HT1080 (cell line): ENCODE measurements around the gene SUSD4. TPM values are rescaled to one million over a fixed set of nuclear protein-coding genes. Genes with fewer than 3 reads are reported as not detected.

Source experiments
- DNase-seq: peaks from one replicate; pipeline ENCODE4 v3.0.0-alpha.2; 2015; ENCODE audit warnings: low read depth
- total RNA-seq: library from RNA; depleted of rRNA; stranded (reverse); fragments of >200 nt; shearing (Covaris generic); gene quantifications from 2 replicates; pipeline ENCODE4 v1.2.3, GENCODE V29; 2014

SUSD4 gene
- total RNA-seq, 1 experiment from 2014 or later = 0.58 TPM

DNA sequence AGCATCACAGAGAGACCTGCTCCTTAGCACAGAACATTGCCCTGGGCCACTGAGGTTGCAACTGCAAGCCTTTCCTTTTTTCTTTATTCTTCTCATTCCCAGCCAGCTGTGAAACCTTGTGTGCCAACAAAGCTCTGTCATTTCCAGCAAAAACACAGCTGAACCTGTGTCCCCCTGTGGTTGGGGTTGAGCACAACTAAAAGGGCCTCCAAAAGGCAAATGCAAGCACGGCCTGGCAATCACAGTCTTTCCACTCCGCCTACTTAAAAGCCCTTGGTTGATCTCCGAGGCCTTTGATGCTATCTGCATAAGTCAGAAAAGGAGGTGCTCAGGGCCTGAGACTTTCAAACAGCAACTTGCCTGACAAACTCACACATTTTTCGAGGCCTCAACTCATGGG lies 32.7 kb downstream of the SUSD4 start:
- no peak for DNase-seq

DNA sequence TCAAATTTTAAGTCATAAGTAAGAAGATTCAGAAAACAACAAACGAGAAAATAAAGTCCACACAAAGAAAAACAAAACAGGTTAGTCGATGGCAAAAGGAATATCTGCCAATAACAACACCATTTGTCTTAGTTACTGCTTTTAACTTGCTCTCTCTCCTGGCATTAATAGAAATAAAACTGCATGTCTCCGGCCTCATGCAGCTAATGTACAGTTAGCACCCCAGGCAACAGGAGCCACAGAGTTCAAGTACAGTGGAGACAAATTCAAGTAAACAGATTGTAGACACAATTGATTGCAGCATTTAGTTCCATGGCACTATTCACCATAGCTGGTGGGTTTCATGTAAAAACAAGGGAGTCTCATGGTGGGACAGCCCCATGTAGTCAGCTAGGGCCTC lies 33.5 kb downstream of the SUSD4 start:
- no peak for DNase-seq

DNA sequence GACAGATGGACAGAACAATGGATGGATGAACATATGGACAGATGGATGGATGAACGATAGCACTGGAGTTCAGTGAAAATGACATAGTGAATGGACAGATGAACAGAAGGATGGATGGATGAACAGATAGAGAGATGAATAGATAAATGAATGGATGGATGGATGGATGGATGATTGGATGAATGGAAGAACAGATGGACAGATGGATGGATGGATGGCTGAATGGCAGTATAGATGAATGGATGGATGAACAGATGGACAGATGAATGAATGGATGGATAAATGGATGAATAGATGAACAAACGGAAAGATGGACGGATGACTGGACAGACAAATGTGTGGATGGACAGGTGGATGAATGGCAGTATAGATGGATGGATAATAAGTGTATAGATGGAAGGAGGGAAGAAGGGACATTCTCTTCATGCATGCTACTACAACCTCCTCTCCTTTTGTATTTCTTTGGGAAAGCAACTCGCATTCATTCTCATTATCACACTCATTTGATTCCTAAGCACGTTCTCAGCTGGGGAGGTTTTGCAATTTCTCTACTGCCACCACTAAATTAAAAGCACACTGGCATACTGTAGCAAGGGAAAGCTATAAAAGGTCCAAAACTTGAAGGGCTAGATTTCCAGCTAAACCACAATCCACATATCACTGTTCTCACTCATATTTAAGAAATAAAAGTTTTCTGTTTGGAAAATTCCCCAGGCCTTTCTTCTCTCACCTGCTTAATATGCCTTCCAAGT lies 34.1 kb downstream of the SUSD4 start:
- DNase-seq = no peak

DNA sequence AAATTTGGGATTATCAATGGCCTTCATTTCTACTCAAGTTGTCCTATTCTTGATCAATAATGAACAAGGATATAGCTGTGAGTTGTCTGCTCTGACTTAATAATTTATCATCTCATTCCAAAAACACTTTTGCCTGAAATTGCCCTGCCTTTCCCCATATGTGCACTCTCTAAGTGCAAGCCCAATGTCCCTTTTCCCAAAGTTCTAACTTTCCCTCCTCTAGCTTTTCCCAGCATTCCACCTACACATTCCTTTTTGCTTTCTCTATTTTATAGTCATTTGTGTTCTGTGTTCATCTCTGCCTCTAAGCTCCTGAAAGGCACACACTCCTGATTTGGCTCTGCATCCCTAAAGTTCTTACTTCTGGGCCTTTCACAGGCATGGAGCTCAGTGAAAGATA lies 34.7 kb downstream of the SUSD4 start:
- DNase-seq = no peak

DNA sequence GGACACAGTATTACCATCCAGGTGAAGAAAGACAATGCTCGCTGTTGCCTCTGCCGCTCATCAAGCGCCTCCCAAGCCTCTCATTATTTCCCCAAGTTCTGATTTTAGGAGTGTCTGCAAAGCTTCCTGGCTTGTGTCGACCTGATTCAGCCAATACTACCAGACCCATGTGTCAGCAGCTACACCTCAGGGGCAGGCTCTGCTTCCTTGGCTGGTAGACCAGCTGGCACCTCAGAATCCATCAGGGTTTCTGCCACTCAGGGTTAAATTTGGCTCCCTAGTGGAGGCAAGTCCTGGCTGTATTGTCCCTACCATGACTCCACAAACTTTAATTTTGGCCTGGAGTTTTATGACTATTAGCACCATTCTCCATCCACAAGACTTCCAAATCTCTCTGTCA lies 35.4 kb downstream of the SUSD4 start:
- no peak for DNase-seq

DNA sequence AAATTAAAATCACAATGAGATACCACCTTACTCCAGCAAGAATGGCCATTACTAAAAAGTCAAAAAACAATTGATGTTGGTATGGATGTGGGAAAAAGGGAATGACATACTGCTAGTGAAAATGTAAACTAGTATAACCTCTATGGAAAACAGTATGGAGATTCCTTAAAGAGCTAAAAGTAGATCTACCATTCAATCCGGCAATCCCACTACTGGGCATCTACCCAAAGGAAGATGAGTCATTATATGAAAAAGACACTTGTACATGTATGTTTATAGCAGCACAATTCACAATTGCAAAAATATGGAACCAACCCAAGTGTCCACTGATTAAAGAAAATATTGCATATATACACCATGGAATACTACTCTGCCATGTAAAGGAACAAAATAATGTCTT lies 37.2 kb downstream of the SUSD4 start:
- DNase-seq = peak; percentile 15

DNA sequence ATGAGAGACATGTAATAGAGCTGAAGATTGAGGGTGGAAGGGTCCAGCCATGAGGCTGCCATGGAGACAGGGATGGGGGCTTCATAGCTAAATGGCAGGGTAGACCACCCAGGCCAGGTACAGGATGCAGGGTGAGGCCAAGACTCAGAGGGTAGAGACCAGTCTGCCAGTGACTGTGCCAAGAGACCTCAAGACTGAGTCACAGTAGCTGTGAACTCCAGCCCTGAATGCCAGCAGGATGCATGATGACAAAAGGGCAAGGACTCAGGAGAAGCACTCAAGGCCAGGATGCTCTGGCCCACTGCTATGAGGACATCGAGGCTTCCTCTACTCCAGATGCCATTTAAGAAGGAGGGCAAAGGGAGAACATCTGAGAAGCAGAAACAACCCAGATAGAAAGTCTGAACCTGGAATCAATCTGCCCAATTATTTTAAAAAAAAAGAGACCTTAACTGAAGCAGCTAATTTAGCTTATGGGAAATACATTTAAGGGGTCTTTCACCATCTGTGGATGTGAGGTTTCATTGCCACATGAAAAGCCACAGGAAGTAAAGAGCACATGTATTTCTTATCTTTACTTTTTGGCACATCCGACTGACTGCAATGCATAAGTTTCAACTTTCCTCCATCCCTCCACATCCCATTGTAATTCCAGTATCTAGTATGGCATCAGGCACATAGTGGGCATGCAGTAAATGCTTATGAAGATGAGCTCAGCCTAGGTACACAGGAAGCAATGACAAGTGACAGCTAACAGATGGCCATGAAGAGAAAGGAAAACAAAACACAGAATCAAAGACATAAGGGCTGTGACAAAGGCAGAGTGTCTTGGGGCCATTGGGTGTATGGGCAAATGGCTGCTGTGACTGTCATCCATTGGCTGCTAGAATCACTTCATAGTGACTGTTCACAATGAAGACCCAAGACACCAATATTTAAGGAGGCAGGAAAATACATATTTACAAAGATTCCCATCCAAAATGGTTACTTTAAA lies 40.2 kb downstream of the SUSD4 start:
- DNase-seq = no peak

DNA sequence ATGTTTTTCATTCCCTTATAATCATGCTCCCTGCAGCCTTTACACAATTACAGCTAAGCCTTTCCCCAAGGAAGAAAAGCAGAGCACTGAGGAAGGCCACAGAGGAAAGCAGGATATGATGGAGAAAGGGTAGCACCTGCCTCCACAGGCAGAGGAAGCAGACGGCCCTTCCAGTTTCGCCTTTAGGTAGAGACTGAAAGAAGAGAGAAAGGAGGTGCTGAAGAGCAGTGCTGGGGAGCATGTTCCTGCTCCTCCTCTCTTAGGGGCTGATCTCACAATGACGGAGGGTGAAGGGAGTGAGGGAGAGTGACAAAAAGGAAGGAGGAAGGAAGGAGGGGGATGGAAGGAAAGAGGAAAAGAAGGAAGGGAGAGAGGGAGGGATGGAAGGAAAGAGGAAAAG lies 41.1 kb downstream of the SUSD4 start:
- no peak for DNase-seq

DNA sequence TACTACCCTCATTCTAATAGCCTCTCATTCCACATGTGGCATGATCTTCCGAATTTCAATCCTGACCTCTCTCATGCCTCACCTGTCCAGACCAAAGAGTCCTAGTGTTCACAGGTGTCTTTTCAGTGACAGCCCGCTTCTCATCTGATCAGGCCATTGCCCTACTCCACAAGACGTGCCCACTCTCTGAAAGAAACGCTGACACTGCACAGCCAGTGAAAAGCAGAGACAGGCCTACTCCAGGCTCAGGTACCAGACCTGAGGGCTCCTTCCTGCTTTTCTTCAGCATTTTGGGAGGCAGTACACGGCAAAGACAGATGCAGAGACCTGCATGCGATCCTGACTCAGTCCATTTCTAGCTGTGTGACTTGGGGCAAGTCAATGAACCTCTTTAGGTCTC lies 43.0 kb downstream of the SUSD4 start:
- DNase-seq = no peak

DNA sequence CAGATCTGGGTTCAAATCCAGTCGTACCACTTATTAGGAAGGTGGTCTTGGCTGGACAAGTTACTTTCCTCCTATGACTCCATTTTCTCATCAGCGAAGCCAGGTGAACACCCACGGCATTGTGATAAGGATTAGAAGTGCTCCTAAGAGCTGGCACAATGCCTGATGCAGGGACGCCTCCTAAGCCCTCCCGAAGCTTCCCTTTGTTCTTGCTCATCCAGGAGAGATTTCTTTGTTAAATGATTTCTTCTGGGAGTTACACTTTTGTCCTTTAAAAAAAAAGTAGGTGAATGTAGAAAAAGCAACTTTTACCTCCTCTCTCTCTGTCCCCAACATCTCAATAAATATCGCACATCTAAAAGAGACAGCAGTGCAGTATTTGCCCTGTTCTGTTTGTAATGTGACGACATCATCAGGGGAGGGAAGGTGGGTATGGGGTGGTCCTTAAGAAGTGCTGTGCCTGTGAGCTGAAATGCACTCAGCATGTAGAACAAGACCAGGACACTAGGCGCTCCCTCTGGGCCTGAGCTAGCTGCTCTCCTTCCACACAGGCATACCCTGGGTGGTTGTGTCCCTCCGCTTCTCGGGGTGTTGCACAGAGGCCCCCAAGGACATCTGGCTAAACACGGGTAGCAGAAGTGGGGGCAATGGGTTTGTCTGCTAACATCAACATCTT lies 43.9 kb downstream of the SUSD4 start:
- no peak for DNase-seq

DNA sequence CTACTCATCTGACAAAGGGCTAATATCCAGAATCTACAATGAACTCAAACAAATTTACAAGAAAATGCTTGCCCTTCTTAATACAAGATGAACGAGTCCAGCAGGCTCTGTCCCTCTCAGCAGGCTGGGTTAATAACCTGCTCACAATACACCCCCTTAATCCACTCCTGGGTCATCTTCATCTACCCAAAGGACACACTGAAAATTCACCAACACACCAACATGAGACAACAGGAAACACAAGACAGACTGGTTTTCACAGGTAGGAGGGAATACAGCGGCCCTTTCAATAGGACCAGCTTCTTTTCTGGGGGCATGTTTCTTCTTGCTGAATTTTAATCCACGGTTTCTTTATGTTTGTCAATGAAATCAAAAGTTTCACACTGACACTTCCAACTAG lies 44.6 kb downstream of the SUSD4 start:
- no peak for DNase-seq

DNA sequence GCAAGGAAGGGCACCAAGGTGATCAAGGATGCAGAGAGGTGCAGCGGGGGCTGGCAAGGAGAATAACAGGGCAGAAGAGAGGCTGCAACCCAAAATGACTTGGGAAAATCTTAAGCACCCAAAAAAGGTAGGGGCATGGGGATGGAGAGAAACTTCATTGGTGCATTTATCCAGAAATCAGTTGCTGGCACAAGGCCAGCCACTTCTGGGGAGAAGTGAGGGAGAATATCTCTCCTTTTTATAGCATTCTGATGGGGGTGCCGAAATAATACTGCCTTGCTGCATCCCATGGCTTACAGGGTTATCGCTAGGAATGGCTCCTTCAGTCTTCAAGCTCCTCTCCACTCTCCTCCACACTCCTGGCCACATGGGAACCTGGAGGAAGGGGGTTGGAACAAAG lies 47.9 kb downstream of the SUSD4 start:
- no peak for DNase-seq

DNA sequence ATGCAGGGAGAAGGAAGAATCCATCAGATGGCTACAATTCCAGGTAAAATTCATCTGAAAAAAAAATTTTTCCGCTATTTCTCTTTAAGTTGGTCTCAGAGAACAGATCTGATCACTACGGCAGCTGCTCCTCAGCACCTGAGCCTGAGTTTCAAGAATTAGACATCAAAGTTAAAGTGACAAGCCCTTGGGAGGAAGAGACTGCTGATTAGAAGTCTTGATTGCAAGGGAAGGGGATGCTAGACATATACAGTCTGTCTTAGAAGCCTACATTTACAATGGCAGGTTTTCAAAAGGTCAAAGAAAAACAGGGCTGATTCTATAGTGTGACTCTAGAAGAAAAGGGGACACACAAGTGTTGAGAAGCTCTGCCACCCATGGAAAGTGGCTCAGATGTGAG lies 48.3 kb downstream of the SUSD4 start:
- no peak for DNase-seq

DNA sequence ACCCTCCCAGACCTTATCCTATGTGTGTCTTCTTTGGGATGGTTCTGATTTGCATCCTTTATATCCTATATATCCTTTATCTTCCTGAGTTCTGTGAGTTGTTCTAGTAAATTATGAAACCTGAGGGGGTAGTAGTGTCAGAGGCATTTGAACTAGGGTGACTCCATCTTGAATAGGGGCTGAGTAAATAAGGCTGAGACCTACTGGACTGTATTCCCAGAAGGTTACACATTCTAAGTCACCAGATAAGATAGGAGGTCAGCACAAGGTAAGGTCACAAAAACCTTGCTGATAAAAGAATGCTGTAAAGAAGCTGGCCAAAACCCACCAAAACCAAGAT lies 50.6 kb downstream of the SUSD4 start:
- no peak for DNase-seq

DNA sequence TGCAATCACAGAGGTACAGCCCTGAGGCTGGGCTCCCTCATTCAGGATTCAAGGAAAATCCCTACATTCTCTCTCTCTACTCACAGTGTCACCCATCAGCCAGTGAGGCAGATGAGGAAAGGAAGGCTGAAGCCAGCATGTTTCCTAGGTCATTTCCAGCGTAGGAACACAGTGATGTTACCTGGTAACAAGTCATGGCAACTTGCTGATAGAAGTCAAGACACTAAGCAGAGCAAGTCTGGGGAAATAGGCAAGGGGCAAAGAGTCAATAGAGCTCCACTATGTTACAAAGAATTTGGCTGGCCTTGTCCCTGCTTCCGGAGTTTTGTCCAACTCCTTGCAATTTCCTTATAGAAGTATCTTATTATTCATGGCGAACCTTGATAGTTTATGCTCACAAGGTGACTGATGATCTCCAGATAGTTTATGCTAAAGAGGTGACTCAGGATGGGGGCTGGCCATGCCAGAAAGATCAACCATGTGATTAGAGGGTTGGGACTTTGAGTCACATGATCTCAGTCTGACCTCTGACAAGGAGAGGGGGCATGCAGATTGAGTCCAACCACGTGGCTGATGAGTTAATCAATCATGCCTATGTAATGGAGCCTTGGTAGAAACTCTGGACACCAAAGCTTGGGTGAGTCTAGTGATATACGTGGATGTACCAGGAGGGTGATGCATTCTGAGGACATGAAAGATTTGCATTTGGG lies 51.1 kb downstream of the SUSD4 start:
- peak; percentile 5 for DNase-seq

DNA sequence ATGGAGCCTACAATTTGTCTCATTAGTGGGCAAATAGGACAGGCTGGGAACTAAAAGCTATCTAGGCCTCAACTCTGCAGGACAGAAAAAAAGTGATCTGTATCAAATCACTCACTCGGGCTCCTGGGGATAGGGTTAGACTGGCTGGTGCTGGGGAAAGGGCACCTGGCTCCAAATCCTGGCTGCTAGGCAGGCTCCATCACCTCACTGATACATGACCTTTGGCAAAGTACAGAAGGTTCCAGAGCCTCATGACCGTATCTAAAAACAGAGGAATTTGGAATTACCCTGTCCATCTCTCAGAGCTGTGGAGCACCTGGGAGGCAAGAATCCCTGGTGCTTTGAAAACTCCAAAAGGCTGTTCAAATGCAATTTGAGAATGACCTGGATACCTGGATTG lies 51.7 kb downstream of the SUSD4 start:
- no peak for DNase-seq

DNA sequence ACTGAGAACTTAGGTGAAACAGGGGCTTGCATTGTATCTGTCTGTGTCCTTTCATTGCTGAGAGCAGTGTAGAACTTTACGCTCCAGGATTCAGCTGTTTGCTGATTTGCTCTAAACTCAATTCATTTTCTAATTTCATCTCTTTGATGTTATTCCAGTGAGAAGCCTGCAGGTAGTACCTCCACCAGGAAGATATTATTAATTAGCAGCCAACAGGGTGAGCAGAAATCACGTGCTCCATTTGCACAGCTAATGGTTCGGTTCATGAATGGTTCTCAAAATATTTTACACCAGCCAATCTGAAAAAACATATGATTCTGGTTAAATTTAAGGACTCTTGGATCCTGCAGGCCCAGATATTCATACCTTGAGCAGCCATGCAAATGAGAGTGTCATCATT lies 52.1 kb downstream of the SUSD4 start:
- no peak for DNase-seq

DNA sequence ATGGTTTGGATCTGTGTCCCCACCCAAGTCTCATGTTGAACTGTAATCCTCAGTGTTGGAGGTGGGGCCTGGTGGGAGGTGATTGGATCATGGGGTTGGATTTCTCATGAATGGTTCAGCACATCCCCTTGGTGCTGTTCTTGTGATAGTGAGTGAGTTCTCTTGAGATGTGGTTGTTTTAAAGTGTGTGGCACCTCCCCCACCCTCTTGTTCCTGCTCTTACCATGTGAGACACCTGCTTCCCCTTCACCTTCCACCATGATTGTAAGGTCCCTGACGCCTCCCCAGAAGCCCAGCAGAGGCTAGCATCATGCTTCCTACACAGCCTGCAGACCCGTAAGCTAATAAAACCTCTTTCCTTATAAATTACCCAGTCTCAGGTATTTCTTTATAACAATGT lies 55.8 kb downstream of the SUSD4 start:
- no peak for DNase-seq

DNA sequence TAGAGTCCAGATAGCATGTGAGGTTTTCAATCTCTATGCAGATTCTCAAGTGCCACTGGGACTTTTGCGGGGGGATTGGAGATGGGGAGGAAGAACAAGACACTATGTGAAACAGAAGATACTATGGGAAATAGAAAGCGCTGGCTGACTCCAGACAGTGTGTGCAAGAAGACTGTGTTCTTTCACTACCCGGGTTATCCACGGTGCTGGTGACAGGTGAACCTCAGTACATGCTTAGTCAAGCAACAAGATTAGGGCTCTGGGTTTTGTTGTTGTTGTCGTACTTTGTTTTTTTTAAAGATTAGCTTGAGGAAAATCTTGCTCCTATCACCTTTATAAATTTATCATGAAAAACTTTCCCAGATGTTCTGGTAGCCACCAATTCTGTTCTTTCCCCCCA lies 56.4 kb downstream of the SUSD4 start:
- DNase-seq = no peak

DNA sequence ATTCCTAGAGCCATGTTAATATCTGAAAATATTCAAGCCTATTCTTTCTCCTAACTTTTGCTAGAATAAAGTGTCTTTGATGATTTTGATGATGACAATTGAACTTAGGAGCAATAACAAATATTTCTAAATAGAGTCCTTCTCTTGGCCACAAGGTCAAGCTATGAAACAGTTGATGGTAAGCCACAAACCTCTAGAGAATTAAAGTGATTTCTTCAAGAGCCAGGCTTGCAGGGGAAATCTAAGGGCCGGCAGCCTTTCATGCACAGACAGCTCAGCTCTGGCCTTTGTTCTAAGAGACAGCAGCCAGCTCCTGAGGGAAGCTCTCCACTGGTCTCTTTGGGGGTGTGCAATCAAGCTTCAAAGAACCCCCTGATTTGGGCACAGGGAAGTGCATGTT lies 59.0 kb downstream of the SUSD4 start:
- DNase-seq = no peak

DNA sequence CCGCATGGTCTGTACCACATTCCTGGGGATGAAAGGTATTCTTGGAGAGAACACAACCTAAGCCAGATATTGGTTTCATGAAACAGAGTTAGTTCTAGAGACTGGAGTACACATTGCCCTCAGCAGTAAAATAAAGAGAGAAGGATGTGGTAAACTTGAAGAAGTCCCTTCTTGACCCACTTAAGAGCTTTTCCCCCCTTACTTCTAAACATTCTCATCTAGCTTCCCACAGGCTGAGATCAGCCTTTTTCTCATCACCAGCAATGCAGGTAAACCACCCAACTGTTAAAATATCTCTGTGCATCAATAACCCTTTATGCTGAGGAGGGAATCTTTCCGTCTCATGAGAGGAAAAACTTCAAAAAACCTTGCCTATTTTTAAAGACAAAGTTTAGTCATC lies 62.6 kb downstream of the SUSD4 start:
- DNase-seq = no peak

DNA sequence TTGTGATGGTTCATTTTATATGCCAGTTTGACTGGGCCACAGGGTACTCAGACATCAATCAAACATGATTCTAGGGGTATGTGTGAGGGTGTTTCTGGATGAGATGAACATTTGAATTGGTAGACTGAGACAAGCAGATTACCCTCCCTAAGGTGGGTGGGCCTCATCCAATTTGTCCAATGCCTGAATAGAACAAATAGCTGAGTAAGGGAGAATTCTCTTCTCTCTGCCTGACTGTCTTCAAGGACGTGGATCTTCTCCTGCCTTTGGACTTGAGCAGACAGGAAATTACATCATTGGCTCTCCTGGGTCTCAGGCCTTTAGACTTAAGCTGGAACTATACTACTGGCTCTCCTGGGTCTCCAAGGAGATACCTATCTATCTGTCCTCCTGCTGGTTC lies 64.4 kb downstream of the SUSD4 start:
- no peak for DNase-seq
